ENCODE measurements around the gene SH3GL3. TPM values are rescaled to one million over a fixed set of nuclear protein-coding genes. Genes with fewer than 3 reads are reported as not detected.

Gene SH3GL3
- total and polyA plus RNA-seq, 10 donors = 0.06 TPM; not detected in 9

DNA sequence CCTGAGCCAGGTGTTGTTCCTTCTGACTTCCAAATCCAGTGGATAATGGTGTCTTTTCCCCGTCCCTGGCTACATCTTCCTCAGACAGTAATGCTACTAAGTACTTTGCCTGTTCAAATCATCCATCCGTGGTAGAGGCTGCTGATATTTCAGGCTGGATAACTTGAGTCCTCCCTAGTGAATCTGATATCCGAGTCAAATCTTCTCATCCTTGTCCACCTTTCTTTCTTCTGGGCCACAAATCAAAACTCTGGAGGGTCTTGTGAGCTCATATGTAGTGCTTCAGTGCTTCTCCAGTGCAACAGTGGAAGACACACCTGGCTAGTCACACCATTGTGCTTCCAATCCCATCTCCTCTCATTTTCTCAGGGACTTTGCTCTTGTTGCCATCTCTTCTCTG lies 11.2 kb downstream of the SH3GL3 start:
- H3K9me3 ChIP-seq = no peaks in the 10 kb centered on the region
- 70 to 89% (median 85%) methylated on average over 3 of the region's 3 CpGs for WGBS, 5 donors
- TF ChIP-seq CTCF (IDR thresholded peaks at IDR 0.05 in 8 of 11, conservative IDR thresholded peaks at IDR 0.05 in 3 of 11) = no peak
- no peak for TF ChIP-seq POLR2A (IDR thresholded peaks at IDR 0.05)
- TF ChIP-seq POLR2AphosphoS5 (IDR thresholded peaks at IDR 0.05) = no peak
- H3K27ac ChIP-seq = no peak overlapping the region
- H3K4me1 ChIP-seq = no peaks in the 10 kb centered on the region
- peaks cover 0 to 16% (median 0%) of the 10 kb centered on the region in 7 donors for H3K27me3 ChIP-seq (replicated peaks in 1 of 7)
- intact Hi-C loops (cut with DNase I; ENCODE audit: low total_unique reads) = no loop called here
- H3K36me3 ChIP-seq = no peaks in the 10 kb centered on the region
- no peak overlapping the region for H3K4me3 ChIP-seq
- DNase-seq = no peak

GRCh38 chr15:83462026-83462425 lies 14.9 kb downstream of the SH3GL3 start:
- intact Hi-C loops (cut with DNase I; ENCODE audit: low total_unique reads) = no loop called here
- Histone ChIP-seq H3K4me3 (no peak overlapping the region), H3K9me3 (no peaks in the 10 kb centered on the region), H3K27ac (no peak overlapping the region), H3K27me3 (replicated peaks in 1 of 7) (peaks cover 0 to 16% (median 0%) of the 10 kb centered on the region in 7 donors), H3K36me3 (no peaks in the 10 kb centered on the region), H3K4me1 (no peaks in the 10 kb centered on the region)
- DNase-seq = no peak
- TF ChIP-seq POLR2AphosphoS5 (IDR thresholded peaks at IDR 0.05) = no peak
- no peak for TF ChIP-seq CTCF (IDR thresholded peaks at IDR 0.05 in 8 of 11, conservative IDR thresholded peaks at IDR 0.05 in 3 of 11)
- no peak for TF ChIP-seq POLR2A (IDR thresholded peaks at IDR 0.05)
- 81 to 86% (median 85%) methylated on average over 3 of the region's 3 CpGs for WGBS, 5 donors

DNA sequence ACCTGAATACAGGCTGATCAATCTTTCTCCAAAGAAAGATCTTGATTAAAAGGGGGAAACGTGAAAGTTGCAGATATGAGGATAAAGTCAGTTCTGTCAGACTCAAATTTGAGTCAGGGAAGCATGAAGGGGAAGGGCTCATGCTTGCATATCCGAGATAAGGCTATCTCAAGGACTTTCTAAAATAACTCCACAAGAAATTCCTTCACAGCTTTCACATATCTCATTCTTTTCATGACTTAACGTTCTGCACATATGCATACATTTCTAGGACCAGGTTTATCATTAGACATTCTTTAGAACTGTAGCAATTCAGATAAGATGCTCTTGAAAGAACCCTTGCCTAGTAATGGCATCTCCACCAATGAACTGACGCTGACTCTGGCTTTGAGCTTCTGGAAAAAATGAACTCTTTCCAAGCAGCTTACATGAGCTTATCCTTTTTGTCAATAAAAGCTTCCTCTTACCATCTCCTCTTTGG lies 15.9 kb downstream of the SH3GL3 start:
- no peak overlapping the region for H3K4me3 ChIP-seq
- TF ChIP-seq POLR2A (IDR thresholded peaks at IDR 0.05) (no peak), CTCF (IDR thresholded peaks at IDR 0.05 in 8 of 11, conservative IDR thresholded peaks at IDR 0.05 in 3 of 11) (no peak), POLR2AphosphoS5 (IDR thresholded peaks at IDR 0.05) (no peak)
- no peaks in the 10 kb centered on the region for H3K36me3 ChIP-seq
- WGBS, 5 donors = 15 to 32% (median 20%) methylated on average over 4 of the region's 4 CpGs
- no peaks in the 10 kb centered on the region for H3K9me3 ChIP-seq
- intact Hi-C loops (cut with DNase I; ENCODE audit: low total_unique reads) = no loop called here
- DNase-seq = no peak
- H3K4me1 ChIP-seq = no peaks in the 10 kb centered on the region
- no peak overlapping the region for H3K27ac ChIP-seq
- peaks cover 0 to 16% (median 0%) of the 10 kb centered on the region in 7 donors for H3K27me3 ChIP-seq (replicated peaks in 1 of 7)

- H3K4me3 ChIP-seq = no peak overlapping the region
- TF ChIP-seq POLR2A (IDR thresholded peaks at IDR 0.05) (no peak), POLR2AphosphoS5 (IDR thresholded peaks at IDR 0.05) (no peak), CTCF (IDR thresholded peaks at IDR 0.05 in 8 of 11, conservative IDR thresholded peaks at IDR 0.05 in 3 of 11) (no peak)
- H3K27me3 ChIP-seq (replicated peaks in 1 of 7) = peaks cover 0 to 10% (median 0%) of the 10 kb centered on the region in 7 donors
- peaks cover 0 to 4% (median 0%) of the 10 kb centered on the region in 8 donors for H3K9me3 ChIP-seq
- DNase-seq = no peak
- H3K4me1 ChIP-seq = no peaks in the 10 kb centered on the region
- H3K36me3 ChIP-seq = no peaks in the 10 kb centered on the region
- intact Hi-C loops (cut with DNase I; ENCODE audit: low total_unique reads) = no loop called here
- no peak overlapping the region for H3K27ac ChIP-seq
Measured at GRCh38 chr15:83470887-83471286, 23.7 kb downstream of the SH3GL3 start.
